Measurements from ENCODE around the gene FAM120B.

Gene FAM120B

GRCh38 chr6:170420283-170420682 is 113.7 kb downstream of the FAM120B start:
- Mint-ChIP-seq H3K27me3 (peaks cover 9% of the 10 kb centered on the region), H3K9me3 (no peaks in the 10 kb centered on the region), H3K36me3 (no peaks in the 10 kb centered on the region), H3K4me3 (no peak overlapping the region), H3K27ac (no peak overlapping the region), H3K4me1 (no peaks in the 10 kb centered on the region)

DNA sequence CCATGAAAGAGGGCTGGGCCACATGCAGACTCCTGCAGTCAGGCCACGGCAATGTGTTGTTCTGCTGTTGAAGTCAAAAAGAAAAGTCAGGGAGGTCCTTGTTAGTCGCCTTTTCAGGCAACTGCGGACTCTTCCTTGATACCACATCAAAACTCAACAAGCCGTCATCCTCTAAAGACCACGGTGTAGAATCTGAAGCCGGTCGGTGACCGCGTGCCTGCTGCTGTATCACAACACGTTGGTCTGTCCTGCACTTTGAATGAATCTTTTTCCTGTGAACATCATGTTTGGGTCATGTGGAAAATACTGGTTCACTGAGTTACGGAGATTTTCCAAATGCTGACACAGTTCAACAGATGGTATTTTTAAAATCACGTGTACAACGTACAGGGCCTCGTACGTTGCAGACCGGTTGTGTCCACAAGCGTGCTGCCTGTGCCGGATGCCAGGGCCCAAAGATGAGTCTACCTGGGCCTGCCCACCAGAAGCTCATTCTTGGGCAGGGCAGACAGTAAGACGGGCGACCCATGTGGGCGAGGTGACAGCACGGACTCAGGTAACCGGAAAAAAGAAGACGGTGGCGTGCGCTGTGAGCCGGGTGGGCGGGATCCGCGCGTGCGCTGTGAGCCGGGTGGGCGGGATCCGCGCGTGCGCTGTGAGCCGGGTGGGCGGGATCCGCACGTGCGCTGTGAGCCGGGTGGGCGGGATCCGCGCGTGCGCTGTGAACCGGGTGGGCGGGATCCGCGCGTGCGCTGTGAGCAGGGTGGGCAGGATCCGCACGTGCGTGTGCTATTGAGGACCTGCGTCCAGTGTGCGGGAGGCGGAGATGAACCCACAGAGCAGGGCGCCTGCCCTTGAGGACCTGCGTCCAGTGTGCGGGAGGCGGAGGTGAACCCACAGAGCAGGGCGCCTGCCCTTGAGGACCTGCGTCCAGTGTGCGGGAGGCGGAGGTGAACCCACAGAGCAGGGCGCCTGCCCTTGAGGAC is 114.5 kb downstream of the FAM120B start:
- H3K4me1 Mint-ChIP-seq = no peaks in the 10 kb centered on the region
- H3K27ac Mint-ChIP-seq = no peak overlapping the region
- H3K4me3 Mint-ChIP-seq = no peak overlapping the region
- H3K27me3 Mint-ChIP-seq = peaks cover 15% of the 10 kb centered on the region
- no peaks in the 10 kb centered on the region for H3K9me3 Mint-ChIP-seq
- H3K36me3 Mint-ChIP-seq = no peaks in the 10 kb centered on the region

DNA sequence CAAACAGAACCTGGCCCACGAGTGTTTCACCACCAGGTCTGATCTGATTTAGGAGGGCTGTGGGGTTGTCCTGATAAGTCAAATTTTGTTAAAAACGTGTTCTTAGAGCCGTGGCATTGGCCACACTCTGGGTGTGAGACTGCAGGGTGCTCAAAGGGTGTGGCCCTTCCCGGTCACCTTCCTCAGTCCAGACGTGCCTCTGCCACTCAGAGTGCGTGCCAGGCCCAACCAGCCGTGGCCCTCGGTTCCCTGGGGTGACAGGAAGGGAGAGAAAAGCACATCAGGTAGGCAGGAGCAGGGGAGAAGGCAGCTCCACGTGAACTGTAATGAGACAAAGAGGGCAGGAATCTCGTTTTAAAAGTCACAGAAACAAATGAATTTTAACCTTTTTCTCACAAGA is 115.4 kb downstream of the FAM120B start:
- Mint-ChIP-seq H3K9me3 (no peaks in the 10 kb centered on the region), H3K4me1 (no peaks in the 10 kb centered on the region), H3K36me3 (no peaks in the 10 kb centered on the region), H3K4me3 (no peak overlapping the region), H3K27ac (no peak overlapping the region), H3K27me3 (peaks cover 13% of the 10 kb centered on the region)

- no peaks in the 10 kb centered on the region for H3K36me3 Mint-ChIP-seq
- no peaks in the 10 kb centered on the region for H3K9me3 Mint-ChIP-seq
- H3K4me1 Mint-ChIP-seq = no peaks in the 10 kb centered on the region
- H3K27me3 Mint-ChIP-seq = peaks cover 11% of the 10 kb centered on the region
- H3K27ac Mint-ChIP-seq = no peak overlapping the region
- H3K4me3 Mint-ChIP-seq = no peak overlapping the region
These were observed 116.5 kb downstream of the FAM120B start for GRCh38 chr6:170423030-170423429.

DNA sequence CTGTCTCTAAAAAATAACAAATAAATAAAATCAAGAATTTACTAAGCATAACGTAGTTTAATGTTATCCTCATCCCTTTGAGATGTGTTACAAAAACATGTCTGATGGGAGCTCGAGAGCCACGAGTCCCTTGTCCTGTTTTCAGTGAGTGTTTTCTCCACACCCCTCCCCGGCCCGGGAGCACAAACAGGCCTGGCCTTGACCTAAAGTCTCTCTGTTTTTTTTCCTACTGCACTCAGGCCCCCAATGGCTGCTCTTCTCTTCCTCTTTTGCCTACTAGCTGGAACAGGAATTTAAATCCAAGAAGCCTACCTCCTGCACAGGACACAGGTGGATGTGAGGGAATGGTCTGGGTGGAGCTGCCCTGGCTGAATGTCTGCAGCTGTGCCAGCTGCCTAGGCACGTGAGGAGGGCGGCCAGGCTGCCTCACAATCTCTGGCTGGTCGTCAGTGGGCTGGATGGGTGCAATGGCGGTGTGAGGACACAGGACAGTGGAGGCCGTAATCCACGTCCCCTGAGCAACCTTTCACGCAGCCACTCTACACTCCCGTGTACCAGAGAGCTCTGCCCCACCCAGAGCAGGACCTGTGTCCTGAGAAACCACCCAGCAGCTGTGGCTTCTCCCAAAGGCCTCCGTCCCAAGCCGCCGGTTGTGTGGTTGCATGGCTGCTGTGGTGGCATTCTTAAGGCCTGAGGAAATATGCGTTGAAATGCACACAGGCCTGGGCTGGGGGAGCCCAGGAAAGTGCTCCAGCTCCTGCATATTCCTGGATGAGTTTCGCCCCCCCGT is 117.5 kb downstream of the FAM120B start:
- Mint-ChIP-seq H3K9me3 (no peaks in the 10 kb centered on the region), H3K4me1 (no peaks in the 10 kb centered on the region), H3K4me3 (no peak overlapping the region), H3K27ac (no peak overlapping the region), H3K36me3 (no peaks in the 10 kb centered on the region), H3K27me3 (peaks cover 11% of the 10 kb centered on the region)

DNA sequence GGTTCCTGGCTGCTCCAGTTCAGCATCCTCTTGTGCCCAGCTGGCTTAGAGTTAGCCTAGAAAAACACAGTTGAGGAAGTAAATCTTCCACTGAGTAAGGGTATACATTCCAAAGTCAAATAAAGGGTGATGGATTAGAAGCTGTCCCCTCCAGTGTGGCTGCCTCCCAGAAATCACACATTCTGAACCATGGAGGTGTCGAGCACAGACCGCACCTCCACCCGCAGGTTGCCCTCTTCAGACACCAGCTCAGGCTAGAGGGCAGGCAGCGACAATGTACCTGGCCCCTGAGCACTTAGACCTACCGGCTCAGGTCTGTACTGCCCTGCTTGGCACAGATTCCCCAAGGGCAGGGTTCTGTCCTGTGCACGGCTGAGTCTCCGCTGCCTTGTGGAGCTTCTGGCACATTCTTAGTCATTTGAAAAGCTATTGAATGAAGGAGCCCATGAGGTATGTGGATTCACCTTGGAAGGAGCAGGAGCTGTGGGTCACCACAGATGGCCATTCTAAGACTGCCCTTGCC is 118.1 kb downstream of the FAM120B start:
- no peaks in the 10 kb centered on the region for H3K4me1 Mint-ChIP-seq
- no peaks in the 10 kb centered on the region for H3K9me3 Mint-ChIP-seq
- no peaks in the 10 kb centered on the region for H3K36me3 Mint-ChIP-seq
- H3K27ac Mint-ChIP-seq = no peak overlapping the region
- no peak overlapping the region for H3K4me3 Mint-ChIP-seq
- peaks cover 10% of the 10 kb centered on the region for H3K27me3 Mint-ChIP-seq

DNA sequence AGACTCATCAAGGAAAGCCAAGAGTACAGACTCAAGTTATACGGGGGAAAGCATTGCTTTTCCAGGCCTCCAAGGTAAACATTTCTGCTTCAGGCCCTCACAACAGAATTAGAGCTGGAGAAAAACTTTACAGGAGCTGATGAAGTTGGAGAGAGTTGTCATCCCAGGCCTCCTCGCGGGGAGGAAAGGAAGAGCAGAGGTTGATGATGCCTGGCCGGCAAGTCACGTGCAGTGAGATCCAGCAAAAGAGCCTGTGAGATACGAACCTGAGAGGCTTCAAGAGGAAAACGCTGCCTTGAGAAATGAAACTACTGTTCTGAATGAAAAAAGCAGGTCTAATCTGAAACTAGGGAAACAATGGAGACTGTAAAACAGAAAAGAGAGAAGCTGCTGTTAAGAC is 122.9 kb downstream of the FAM120B start:
- Mint-ChIP-seq H3K4me1 (no peaks in the 10 kb centered on the region), H3K27me3 (peaks cover 8% of the 10 kb centered on the region), H3K9me3 (no peaks in the 10 kb centered on the region), H3K4me3 (no peak overlapping the region), H3K27ac (no peak overlapping the region), H3K36me3 (no peaks in the 10 kb centered on the region)

DNA sequence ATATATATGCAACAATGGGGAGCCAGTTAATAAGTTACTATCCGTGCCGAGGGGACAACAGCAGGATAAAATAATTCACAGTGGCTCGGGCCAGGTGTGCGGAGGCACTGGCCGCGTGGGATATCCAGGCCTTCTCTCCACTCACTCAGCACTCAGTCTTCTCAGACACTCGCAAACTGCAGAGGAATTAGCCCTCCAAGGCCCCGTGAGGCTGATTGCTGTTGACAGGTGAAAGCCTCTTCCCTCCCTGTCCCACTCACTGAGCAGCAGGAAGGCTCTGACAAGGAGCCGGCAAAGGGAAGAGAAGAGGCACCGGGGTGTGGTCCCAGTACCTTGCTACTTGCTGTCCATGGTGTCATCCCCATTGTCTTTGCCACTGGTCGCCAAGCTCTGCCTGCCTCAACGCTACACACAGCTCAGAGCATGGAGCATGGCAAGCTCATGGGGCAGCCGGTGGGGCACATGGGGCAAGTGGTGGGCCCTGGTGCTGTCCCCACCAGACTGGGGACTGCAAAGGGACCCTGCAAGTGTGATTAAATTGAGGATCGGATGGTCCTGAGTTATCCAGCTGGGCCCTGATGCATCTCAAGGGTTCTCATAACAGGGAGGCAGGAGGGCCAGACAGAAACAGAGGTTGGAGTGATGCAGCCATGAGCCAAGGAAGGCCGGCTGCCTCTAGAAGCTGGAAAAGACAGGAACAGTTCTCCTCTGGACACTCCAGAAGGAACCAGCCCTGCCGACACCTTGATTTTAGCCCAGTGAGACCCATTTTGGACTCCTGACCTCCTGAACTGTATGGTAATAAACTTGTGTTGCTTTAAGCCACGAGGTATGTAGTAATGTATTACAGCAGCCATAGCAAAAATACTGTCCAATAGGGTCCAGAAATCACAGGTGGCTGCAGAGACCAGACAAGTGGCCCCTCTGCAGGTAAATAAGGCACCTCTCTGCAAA is 126.9 kb downstream of the FAM120B start:
- Mint-ChIP-seq H3K36me3 (peaks cover 3% of the 10 kb centered on the region), H3K4me1 (peaks cover 6% of the 10 kb centered on the region), H3K4me3 (no peak overlapping the region), H3K27me3 (peaks cover 7% of the 10 kb centered on the region), H3K9me3 (peaks cover 8% of the 10 kb centered on the region), H3K27ac (no peak overlapping the region)

DNA sequence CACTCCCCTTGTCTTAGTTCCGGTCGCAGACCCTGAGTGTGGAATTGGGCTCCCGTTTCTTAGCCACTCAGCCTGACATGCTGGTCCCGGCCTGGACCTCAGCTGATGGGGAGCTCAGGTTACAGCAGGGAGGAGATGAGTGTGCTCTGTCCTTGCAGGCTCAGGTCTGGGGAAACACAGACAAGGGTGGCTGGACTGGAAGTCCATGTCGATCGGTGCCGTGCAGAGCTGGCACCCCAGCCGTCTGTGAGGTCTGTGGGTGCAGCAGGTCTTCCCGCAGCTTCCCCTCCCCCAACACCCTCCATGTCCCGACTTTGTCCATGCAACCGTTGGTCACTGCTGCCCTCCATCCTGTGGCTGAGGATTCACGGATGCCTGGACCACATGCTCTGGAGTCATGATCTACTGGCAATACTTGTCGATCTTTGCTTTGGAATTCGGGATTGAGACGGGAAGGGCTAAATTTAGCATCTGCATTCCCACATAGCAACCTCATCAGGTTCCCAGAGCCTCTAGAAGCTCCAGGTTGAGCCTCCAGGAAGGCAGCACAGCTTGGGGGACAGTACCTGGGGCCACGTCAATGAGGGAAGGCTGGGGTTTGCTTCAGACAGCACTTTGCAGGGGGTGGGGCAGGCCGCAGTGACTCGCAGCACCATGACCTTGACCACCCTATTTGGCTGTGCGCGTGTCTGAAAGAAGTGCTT is 127.7 kb downstream of the FAM120B start:
- Mint-ChIP-seq H3K4me3 (no peak overlapping the region), H3K9me3 (peaks cover 8% of the 10 kb centered on the region), H3K36me3 (peaks cover 3% of the 10 kb centered on the region), H3K27ac (no peak overlapping the region), H3K4me1 (peaks cover 6% of the 10 kb centered on the region), H3K27me3 (peaks cover 7% of the 10 kb centered on the region)

GRCh38 chr6:170434821-170435155 is 128.2 kb downstream of the FAM120B start:
- no peak overlapping the region for H3K27ac Mint-ChIP-seq
- no peak overlapping the region for H3K4me3 Mint-ChIP-seq
- peaks cover 7% of the 10 kb centered on the region for H3K27me3 Mint-ChIP-seq
- peaks cover 3% of the 10 kb centered on the region for H3K36me3 Mint-ChIP-seq
- H3K4me1 Mint-ChIP-seq = peaks cover 6% of the 10 kb centered on the region
- H3K9me3 Mint-ChIP-seq = peaks cover 8% of the 10 kb centered on the region

DNA sequence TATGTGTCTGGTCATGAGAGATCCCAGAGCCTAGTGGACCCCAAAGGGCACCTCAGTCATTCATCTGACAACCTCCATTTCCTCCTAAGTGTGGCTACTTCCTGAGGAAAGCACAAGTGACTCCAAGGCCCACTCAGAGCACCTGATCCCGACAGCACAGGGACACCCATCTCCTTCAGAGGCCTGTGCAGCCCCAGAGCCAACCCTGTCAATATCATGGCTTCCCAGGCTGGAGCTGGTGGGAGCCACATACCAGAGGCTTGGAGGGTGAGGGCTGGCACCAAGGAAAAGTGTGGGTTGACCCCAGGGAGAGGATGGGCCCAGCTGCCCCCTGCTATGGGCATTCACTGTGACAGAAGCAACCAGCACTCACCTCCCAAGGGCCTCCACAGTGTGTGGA is 129.2 kb downstream of the FAM120B start:
- H3K4me3 Mint-ChIP-seq = no peak overlapping the region
- peaks cover 3% of the 10 kb centered on the region for H3K36me3 Mint-ChIP-seq
- H3K27me3 Mint-ChIP-seq = peaks cover 7% of the 10 kb centered on the region
- peaks cover 6% of the 10 kb centered on the region for H3K4me1 Mint-ChIP-seq
- H3K27ac Mint-ChIP-seq = no peak overlapping the region
- peaks cover 8% of the 10 kb centered on the region for H3K9me3 Mint-ChIP-seq

DNA sequence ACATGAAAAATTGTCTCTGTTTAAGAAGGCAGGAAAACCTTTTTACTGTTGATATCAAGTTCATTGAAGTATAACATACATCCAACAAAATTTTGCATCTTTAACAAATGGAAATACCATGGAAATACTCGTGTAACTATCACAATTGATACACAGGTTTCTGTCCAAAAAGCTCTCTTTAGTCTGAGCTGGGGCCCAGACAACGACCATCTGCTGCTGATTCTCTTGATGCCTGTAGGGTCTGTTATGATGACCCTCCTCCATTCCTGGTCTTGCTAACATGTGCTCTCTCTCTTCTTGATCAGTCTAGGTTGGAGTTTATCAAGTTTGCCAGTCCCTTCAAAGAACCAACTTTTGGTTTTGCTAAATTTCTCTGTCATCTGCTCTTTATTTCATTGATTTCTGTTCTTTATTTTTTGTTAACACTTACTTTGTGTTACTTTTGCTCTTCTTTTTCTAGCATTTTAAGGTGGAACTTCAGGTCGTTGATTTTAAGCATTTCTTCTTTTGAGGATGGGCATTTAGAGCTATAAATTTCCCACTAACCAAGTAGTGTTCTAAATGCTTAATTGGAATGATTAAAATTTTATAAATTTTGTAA is 129.8 kb downstream of the FAM120B start:
- H3K9me3 Mint-ChIP-seq = peaks cover 8% of the 10 kb centered on the region
- peaks cover 3% of the 10 kb centered on the region for H3K36me3 Mint-ChIP-seq
- H3K27ac Mint-ChIP-seq = no peak overlapping the region
- H3K4me1 Mint-ChIP-seq = peaks cover 6% of the 10 kb centered on the region
- H3K4me3 Mint-ChIP-seq = no peak overlapping the region
- H3K27me3 Mint-ChIP-seq = peaks cover 5% of the 10 kb centered on the region

GRCh38 chr6:170437719-170438401 is 131.3 kb downstream of the FAM120B start:
- Mint-ChIP-seq H3K9me3 (peaks cover 8% of the 10 kb centered on the region), H3K4me3 (no peak overlapping the region), H3K27me3 (peaks cover 5% of the 10 kb centered on the region), H3K4me1 (peaks cover 6% of the 10 kb centered on the region), H3K27ac (no peak overlapping the region), H3K36me3 (peaks cover 3% of the 10 kb centered on the region)

GRCh38 chr6:170438402-170438753 is 131.8 kb downstream of the FAM120B start:
- H3K4me1 Mint-ChIP-seq = peaks cover 6% of the 10 kb centered on the region
- peaks cover 8% of the 10 kb centered on the region for H3K9me3 Mint-ChIP-seq
- no peak overlapping the region for H3K4me3 Mint-ChIP-seq
- peaks cover 3% of the 10 kb centered on the region for H3K36me3 Mint-ChIP-seq
- H3K27me3 Mint-ChIP-seq = peaks cover 5% of the 10 kb centered on the region
- no peak overlapping the region for H3K27ac Mint-ChIP-seq
